Epidermal melanocyte (primary cell): ENCODE data around the gene ANGPTL2.

Source experiments
- DNase-seq: peaks from one replicate; pipeline ENCODE4 v3.0.0; 2011; ENCODE audit warnings: low spot score; ENCODE audit not compliant: insufficient read length

Gene ANGPTL2

GRCh38 chr9:127078336-127078735, 44.1 kb downstream of the ANGPTL2 start:
- no peak for DNase-seq

GRCh38 chr9:127077644-127077946, 44.8 kb downstream of the ANGPTL2 start:
- no peak for DNase-seq

DNA sequence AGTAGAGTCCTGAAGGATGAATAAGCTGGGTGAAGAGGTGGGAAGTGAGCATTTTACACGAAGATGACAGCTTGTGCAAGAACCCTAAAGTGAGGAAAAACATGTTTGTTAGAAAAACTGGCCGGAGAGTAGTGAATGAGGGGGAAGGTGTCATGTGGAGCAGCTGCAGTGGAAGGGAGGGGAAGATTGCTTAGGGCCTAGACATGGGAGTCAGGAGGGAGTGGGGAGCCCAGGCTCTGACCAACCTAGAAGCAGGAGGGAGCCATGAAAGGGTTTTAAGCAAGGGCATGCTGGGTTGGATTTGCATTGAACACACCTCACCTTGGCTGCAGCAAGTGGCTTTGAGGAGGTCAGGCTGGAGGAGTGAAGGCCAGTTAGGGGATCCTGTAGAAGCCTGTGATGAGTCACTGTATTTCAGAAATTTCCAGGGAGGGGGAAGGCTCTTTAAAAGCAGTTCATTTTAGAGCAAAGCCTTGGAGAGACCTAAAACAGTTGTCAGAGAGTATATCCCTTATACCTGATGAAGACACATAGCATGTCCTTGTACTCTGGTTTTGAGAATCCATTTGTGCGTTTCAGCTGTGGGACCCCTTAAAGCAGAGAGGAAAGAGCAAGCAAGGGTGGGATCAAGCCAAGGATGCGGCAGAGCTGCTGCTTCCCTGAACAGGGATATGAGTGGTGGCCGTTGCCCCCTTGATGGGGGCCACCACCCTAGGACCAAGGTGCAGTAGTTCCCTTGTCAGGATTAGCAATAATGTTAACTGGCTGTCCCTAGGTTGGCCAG, 45.4 kb downstream of the ANGPTL2 start:
- no peak for DNase-seq

DNA sequence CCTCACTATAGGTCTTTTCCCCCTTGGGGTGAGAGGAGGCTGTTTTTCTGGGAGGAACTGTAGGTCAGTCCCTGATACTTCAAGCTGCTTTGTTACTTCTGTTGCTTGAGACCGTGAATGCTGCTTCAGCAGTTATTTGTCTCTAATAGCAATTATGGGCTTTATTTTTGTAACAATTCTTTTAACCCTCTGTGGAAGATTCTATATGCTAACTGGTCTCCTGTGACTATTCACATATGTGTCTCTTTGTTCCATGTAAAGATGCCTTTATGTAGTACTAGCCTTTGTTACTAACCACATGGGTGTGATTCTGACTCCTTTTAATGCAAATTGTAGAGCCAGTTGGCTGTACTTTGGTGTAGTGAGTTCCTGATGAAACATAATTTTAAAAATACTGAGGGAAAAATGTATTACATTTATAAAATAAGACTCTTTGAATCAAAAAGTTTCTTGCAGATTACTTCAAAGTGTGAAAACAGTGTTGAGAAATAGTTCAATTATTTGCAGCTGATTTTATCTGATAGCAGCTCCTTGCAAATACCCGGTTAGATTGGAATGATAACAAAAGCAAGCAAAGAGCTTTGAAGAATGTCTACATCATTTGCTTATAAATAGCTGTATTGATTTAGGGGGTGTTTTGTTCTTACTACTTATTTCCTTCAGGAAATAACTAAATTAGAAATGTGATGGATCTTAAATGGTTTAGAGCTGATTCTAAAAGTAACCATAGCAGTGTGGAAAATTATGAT, 46.6 kb downstream of the ANGPTL2 start:
- no peak for DNase-seq

DNA sequence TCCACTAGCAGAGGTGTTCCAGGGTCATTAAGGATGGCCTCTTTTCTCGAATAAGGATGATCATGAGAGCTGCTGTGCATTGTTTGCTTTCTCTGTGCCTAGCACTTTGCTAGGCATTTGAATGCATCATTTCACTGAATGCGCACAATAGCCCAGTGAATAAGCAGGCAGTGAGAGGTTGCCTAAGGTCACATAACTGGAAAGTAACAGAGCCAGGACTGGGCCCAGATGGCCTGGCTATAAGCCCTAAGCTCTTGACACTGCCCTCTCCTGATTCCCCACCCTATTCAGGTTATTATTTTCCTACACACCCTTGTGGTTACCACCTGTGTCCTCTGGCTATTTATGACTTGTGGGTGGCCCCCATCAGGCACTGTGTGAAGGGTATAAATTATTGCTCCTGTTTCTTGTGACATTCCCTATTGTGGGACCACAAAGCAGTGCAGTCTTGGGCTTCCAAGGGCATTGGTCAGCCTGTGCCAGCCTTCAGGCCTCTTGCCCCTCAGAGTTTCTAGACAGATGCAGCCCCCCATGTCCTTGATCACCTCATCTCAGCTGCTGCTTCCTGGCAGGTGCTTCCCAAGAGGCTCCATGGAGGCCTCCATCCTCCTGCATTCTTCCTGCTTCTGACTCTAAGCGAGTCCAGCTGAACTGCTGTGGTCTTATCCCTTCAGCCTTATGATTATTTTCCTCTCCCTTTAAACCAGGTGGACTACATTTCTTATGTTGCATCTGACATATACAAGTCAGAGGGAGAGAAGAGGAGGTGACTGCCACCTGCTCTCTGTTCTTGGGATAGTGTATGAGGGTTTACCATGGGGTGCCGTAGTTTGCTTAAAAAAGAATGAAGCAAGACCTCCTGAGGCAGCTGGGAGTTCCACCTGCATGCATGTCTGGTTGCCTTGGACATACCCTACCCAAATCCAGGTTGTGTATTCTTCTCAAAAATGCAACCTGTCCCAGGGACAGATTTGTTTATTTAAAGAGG, 47.6 kb downstream of the ANGPTL2 start:
- no peak for DNase-seq

- no peak for DNase-seq
These were observed 54.7 kb downstream of the ANGPTL2 start for GRCh38 chr9:127067603-127068220.

DNA sequence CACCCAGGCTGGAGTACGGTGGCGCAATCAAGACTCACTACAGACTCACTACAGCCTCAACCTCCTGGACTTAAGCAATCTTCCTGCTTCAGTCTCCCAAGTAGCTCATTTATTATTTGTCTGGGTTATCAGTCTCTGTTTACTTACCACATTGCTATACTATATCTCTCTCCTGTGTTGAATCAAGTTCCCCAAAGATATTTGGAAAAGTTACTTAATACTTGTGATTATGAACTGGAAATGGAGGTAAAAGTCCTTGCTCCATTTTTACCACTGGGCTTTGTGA, 55.6 kb downstream of the ANGPTL2 start:
- no peak for DNase-seq

DNA sequence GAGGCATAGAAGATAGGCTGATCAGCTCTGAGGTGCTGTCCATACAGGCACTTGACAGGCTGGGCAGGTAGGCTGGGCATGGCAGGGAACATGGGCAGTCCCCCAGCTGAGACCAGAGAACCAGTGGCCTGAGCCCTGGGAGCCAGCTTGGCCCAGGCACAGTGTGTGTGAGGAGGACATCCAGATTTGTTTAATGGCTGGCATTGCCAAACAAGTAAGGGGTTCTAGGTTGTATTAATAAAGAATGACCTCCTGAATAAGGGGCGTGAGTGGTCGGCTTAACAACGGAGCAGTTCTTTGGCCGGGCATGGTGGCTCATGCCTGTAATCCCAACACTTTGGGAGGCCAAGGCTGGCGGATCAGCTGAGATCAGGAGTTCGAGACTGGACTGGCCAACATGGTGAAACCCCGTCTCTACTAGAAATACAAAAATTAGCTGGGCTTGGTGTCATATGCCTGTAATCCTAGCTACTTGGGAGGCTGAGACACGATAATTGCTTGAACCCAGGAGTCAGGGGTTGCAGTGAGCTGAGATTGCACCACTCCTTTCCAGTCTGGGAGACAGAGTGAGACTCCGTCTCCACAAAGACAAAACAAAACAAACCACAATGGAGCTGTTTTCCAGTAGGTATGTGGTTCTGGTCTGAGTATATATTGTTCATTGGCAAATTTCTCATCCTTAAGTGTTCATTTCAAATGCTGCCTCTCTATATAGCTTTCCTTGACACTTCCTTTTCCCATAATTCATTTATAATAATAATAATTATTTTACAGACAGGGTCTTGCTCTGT, 56.2 kb downstream of the ANGPTL2 start:
- no peak for DNase-seq

GRCh38 chr9:127065592-127065991, 56.8 kb downstream of the ANGPTL2 start:
- DNase-seq: no peak

- no peak for DNase-seq
These were observed 58.1 kb downstream of the ANGPTL2 start for GRCh38 chr9:127064335-127064734.

- no peak for DNase-seq
These were observed 61.0 kb downstream of the ANGPTL2 start for GRCh38 chr9:127061411-127061810.

DNA sequence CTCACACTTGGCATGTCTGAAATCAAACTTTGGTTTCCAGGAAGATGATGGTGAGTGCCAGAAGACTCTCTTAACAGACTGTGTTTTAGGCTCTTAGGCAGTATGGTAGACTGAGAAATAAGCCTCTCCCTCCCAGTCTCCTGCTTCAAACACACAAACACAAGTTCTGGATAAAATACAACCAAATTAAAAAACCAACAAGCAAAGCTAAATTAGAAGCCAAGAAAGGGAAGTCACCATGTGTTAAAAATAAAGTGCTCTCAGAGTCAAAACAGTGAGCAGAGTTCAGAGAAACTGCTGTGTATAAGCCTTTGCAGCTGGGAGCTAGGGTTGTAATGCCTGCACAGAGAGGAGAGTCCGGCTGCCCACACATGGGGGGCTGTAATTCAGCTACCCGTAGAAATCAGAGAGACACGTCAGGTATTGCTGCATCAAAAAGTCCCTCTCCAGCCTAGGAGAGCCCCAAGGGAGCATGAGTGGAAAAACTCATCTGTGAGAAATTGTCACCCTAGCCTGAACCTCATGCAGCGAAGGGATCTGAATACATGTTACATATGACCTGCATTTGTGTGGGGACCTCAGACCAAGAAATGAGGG, 62.6 kb downstream of the ANGPTL2 start:
- no peak for DNase-seq

DNA sequence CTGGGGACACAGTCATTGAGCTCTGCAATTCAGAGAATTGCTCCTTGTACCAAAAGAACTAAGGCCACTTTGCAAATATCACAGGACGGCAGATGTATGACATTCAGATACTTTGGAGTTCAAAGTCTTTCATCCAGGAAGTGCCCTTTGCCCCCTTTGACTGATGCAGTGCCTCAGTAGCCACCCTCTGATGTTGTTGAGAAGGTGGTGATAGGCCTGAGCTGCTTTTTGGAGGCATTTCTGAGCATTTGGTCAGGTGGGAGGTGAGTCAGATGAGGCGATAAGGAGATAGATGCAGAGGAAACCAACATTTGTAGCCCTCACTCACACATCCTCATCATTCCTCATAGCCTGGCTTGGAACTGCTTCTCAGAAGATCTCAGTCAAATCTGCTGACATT, 63.4 kb downstream of the ANGPTL2 start:
- DNase-seq: no peak

GRCh38 chr9:127058645-127059021, 63.8 kb downstream of the ANGPTL2 start:
- DNase-seq: no peak

GRCh38 chr9:127058011-127058644, 64.3 kb downstream of the ANGPTL2 start:
- DNase-seq: no peak

DNA sequence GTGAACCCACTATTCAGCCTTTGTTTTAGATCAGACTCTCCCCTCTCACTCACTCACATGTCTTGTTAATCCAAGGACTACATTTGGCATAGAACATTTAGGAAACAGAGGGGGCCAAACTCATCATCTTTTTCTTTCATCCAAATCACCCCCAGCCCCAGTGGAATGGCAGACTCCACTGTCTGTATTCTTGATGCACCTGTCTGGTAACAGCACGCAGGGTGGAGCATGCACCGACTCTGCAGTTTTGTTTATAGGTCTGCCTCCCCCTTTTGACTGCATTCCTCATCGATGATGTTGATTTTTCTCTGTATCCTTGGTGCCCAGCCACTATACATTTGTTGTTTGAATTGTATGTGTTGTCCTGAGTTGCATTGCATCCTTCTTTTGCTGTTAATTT, 66.0 kb downstream of the ANGPTL2 start:
- no peak for DNase-seq

GRCh38 chr9:127055745-127056402, 66.6 kb downstream of the ANGPTL2 start:
- no peak for DNase-seq

GRCh38 chr9:127053960-127054359, 68.5 kb downstream of the ANGPTL2 start:
- no peak for DNase-seq

GRCh38 chr9:127053057-127053821, 69.2 kb downstream of the ANGPTL2 start:
- no peak for DNase-seq
